ENCODE measurements around the gene CERS1. TPM values are rescaled to one million over a fixed set of nuclear protein-coding genes. Genes with fewer than 3 reads are reported as not detected.
"Not testable (repeated sequence)": the region's sequence is repeated elsewhere in the genome, so short reads cannot be mapped to it uniquely, and the experiment has no call there.

CERS1 gene
- total RNA-seq, 4 donors from 2014 or later, result 0.24 to 1.3 (median 0.59) TPM

GRCh38 chr19:18920400-18920799 lies 24.4 kb upstream of the CERS1 start:
- Histone ChIP-seq H3K9me3 (no peaks in the 10 kb centered on the region), H3K4me1 (peaks cover 19 to 25% of the 10 kb centered on the region in 2 donors), H3K27ac (no peak overlapping the region), H3K36me3 (peaks cover 33 to 40% of the 10 kb centered on the region in 2 donors), H3K27me3 (no peaks in the 10 kb centered on the region), H3K4me3 (replicated peaks in 1 of 3) (peak overlapping the region in 1 of 3 donors; percentile 72)
- TF ChIP-seq, protein P1, sequence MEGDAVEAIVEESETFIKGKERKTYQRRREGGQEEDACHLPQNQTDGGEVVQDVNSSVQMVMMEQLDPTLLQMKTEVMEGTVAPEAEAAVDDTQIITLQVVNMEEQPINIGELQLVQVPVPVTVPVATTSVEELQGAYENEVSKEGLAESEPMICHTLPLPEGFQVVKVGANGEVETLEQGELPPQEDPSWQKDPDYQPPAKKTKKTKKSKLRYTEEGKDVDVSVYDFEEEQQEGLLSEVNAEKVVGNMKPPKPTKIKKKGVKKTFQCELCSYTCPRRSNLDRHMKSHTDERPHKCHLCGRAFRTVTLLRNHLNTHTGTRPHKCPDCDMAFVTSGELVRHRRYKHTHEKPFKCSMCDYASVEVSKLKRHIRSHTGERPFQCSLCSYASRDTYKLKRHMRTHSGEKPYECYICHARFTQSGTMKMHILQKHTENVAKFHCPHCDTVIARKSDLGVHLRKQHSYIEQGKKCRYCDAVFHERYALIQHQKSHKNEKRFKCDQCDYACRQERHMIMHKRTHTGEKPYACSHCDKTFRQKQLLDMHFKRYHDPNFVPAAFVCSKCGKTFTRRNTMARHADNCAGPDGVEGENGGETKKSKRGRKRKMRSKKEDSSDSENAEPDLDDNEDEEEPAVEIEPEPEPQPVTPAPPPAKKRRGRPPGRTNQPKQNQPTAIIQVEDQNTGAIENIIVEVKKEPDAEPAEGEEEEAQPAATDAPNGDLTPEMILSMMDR (IDR thresholded peaks at IDR 0.05), result no peak
- TF ChIP-seq POLR2A (IDR thresholded peaks at IDR 0.05), result no peak
- WGBS, 2 donors, result 58 to 66% methylated on average over 9 of the region's 9 CpGs
- DNase-seq, result no peak
- intact Hi-C loops (cut with DNase I), result no loop called here

- no peaks in the 10 kb centered on the region for H3K9me3 ChIP-seq
- TF ChIP-seq, protein P1 (IDR thresholded peaks at IDR 0.05), result no peak
- no peak for TF ChIP-seq POLR2A (IDR thresholded peaks at IDR 0.05)
- H3K4me3 ChIP-seq (replicated peaks in 1 of 3), result peak overlapping the region; percentile 34 to 85 (median 72)
- no peaks in the 10 kb centered on the region for H3K27me3 ChIP-seq
- peaks cover 32 to 39% of the 10 kb centered on the region in 2 donors for H3K36me3 ChIP-seq
- H3K27ac ChIP-seq, result no peak overlapping the region
- peaks cover 19 to 25% of the 10 kb centered on the region in 2 donors for H3K4me1 ChIP-seq
- 0 to 2% methylated on average over 13 to 15 of the region's 15 CpGs for WGBS, 2 donors
- intact Hi-C loops (cut with DNase I), result no loop called here
- no peak for DNase-seq
Measured at GRCh38 chr19:18919900-18920214, 23.9 kb upstream of the CERS1 start.

- H3K4me3 ChIP-seq (replicated peaks in 1 of 3), result peak within 1 kb of the TSS; percentile 54 to 85 (median 84)
- TF ChIP-seq, protein P1 (IDR thresholded peaks at IDR 0.05), result no peak
- TF ChIP-seq POLR2A (IDR thresholded peaks at IDR 0.05), result peak; percentile 14 to 81
- no peaks in the 10 kb centered on the region for H3K9me3 ChIP-seq
- no peaks in the 10 kb centered on the region for H3K27me3 ChIP-seq
- H3K4me1 ChIP-seq, result peaks cover 19 to 25% of the 10 kb centered on the region in 2 donors
- H3K27ac ChIP-seq, result peak within 1 kb of the TSS; percentile 64 to 91 (median 79)
- DNase-seq, result peak; percentile 99
- WGBS, 2 donors, result 0% methylated on average over 55 to 64 of the region's 72 CpGs
- intact Hi-C loops (cut with DNase I), result no loop called here
- peaks cover 26 to 33% of the 10 kb centered on the region in 2 donors for H3K36me3 ChIP-seq
Measured at GRCh38 chr19:18919086-18919899, 23.3 kb upstream of the CERS1 start, which contains the start of the genes COPE and DDX49. COPE (minus strand) TSS chr19:18919387; CDS start chr19:18919348, 39 bp downstream. DDX49 (plus strand) TSS chr19:18919715; CDS start chr19:18919742, 27 bp downstream.

DNA sequence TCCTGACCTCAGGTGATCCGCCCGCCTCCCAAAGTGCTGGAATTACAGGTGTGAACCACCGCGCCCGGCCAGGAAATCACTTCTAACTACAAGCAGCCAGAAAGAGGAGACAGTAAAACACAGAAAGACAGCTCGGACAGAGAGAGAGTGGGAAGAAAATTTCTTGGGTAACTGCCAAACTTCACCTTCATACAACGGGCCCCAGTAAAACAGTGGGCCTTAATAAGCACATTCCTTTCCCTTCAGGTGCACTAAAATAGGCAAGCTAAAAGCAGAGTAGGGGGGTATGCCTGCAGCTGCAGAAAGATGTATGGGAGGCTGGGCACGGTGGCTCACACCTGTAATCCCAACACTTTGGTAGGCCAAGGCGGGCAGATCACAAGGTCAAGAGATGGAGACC lies 21.6 kb upstream of the CERS1 start:
- not testable (repeated sequence) for H3K4me3 ChIP-seq (replicated peaks in 1 of 3); H3K27ac ChIP-seq
- H3K4me1 ChIP-seq, result peaks cover 19 to 25% of the 10 kb centered on the region in 2 donors

DNA sequence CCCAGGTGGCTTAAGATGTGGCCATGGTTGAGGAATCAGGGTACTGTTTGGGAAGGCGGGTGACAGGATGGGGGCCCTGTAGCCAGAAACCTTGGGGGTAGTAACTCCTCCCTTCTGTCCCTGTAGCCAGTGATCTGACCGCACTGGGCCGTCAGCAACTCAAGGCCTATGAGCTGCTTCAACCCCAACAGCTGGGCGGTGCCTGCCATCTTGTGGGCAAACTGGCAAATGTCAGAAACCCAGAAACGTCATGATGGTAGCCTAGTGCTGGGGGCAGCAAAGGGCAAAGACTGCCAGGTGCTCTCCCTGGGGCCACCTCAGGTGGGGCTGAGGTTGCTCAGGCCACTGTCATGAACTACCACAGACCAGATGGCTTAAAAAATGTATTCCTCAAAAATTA lies 19.7 kb upstream of the CERS1 start:
- no peak for DNase-seq
- H3K9me3 ChIP-seq, result no peaks in the 10 kb centered on the region
- H3K36me3 ChIP-seq, result peaks cover 5 to 18% of the 10 kb centered on the region in 2 donors
- no peaks in the 10 kb centered on the region for H3K27me3 ChIP-seq
- intact Hi-C loops (cut with DNase I), result no loop called here
- TF ChIP-seq, protein P1 (IDR thresholded peaks at IDR 0.05), result peak in 2 of 6 experiments; percentile 9 to 17
- no peak for TF ChIP-seq POLR2A (IDR thresholded peaks at IDR 0.05)
- H3K4me3 ChIP-seq (replicated peaks in 1 of 3), result no peak overlapping the region
- H3K27ac ChIP-seq, result no peak overlapping the region
- WGBS, 2 donors, result 48 to 79% methylated on average over 4 of the region's 5 CpGs
- peaks cover 18 to 19% of the 10 kb centered on the region in 2 donors for H3K4me1 ChIP-seq

More for the DNA sequence above, 21.6 kb upstream of the CERS1 start:
- H3K9me3 ChIP-seq; H3K27me3 ChIP-seq; intact Hi-C loops (cut with DNase I); DNase-seq: not testable (repeated sequence)
- WGBS, 2 donors, result 85% methylated on average over 9 of the region's 9 CpGs
- H3K36me3 ChIP-seq, result peaks cover 10 to 20% of the 10 kb centered on the region in 2 donors
